ENCODE measurements around the gene CAMKMT. TPM values are rescaled to one million over a fixed set of nuclear protein-coding genes. Genes with fewer than 3 reads are reported as not detected.

The CAMKMT gene
- total and polyA plus RNA-seq, 9 of the 15 experiments (the other 6 are each of a cell fraction or from before 2014, with no cell fraction given) = 1.6 to 15.3 (median 7.4) TPM

DNA sequence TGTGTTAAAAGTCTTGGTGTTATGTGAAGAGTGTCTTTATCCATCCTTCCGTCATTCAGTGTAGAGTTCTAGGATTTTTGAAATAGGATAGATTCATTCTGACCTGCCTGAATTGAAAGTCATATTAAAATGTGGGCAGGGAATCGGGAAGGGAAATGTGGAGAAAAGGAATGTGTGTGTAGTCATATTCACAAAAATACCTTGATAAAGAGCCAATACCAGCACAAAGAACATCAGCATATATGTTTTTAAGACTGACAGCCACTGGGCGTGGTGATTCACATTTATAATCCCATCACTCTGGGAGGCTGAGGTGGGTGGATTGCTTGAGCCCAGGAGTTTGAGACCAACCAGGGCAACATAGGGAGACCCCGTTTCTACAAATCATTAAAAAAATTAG is 188.1 kb downstream of the CAMKMT start:
- Histone ChIP-seq H3K9me3 (replicated peaks; ENCODE audit: control insufficient read depth, insufficient read depth, low read depth, low read length) (no peaks in the 10 kb centered on the region), H3K4me2 (ENCODE audit: insufficient read depth, low read length) (no peak overlapping the region), H3K36me3 (ENCODE audit: control insufficient read depth, insufficient read depth, low read length) (no peaks in the 10 kb centered on the region), H2AFZ (ENCODE audit: low read depth, low read length) (no peak overlapping the region), H4K20me1 (replicated peaks; ENCODE audit: control insufficient read depth, insufficient read depth, low read length) (no peaks in the 10 kb centered on the region), H3K79me2 (ENCODE audit: control insufficient read depth, insufficient read depth, low read length) (no peaks in the 10 kb centered on the region), H3K27ac (ENCODE audit: extremely low read depth, low read depth, low read length) (no peak overlapping the region), H3K9ac (ENCODE audit: insufficient read depth in 1 of 2, low read depth in 2 of 2, low read length in 2 of 2) (no peak overlapping the region), H3K9me1 (ENCODE audit: control insufficient read depth, insufficient read depth, low read length) (no peaks in the 10 kb centered on the region), H3K27me3 (ENCODE audit: control insufficient read depth in 2 of 2, insufficient read depth in 2 of 2, low read length in 2 of 2) (no peaks in the 10 kb centered on the region), H3K4me1 (replicated peaks in 1 of 2; ENCODE audit: control insufficient read depth in 2 of 2, insufficient read depth in 2 of 2, low read length in 2 of 2) (peaks cover 0 to 5% of the 10 kb centered on the region in 2 experiments; a peak in 2 of 5 replicates), H3K4me3 (no peak overlapping the region)
- FAIRE-seq (no peak), DNase-seq (ENCODE audit: extremely low read depth in 1 of 4, low spot score in 3 of 4) (no peak), ATAC-seq (no peak)
- ChIA-PET POLR2A (no interaction called here), CTCF (ENCODE audit: low intra/inter-chr PET ratio) (no interaction called here)
- BruUV-seq (replicated peaks) = no TSS peak
- intact Hi-C loops (cut with micrococcal nuclease) (no loop called here), in situ Hi-C loops (cut with MboI) (no loop called here)
- 65% methylated on average over 4 of the region's 4 CpGs for WGBS (ENCODE audit: insufficient coverage, low coverage, missing lambda C conversion rate)
- TF ChIP-seq ZNF217 (CRISPR knock-in tag; IDR thresholded peaks at IDR 0.05) = no peak
- TF ChIP-seq GTF2A2 (tag; IDR thresholded peaks at IDR 0.05) = no peak
- no peak for TF ChIP-seq MYBL2 (IDR thresholded peaks at IDR 0.05; ENCODE audit: low read depth)
- no peak for TF ChIP-seq MYBL2 (CRISPR knock-in tag; IDR thresholded peaks at IDR 0.05; ENCODE audit: borderline replicate concordance)
- no peak for TF ChIP-seq NRF1 (conservative IDR thresholded peaks at IDR 0.05 in 1 of 2, IDR thresholded peaks at IDR 0.05 in 1 of 2)
- TF ChIP-seq PHF20 (IDR thresholded peaks at IDR 0.05; ENCODE audit: partially characterized antibody) = no peak
- TF ChIP-seq, protein P1, sequence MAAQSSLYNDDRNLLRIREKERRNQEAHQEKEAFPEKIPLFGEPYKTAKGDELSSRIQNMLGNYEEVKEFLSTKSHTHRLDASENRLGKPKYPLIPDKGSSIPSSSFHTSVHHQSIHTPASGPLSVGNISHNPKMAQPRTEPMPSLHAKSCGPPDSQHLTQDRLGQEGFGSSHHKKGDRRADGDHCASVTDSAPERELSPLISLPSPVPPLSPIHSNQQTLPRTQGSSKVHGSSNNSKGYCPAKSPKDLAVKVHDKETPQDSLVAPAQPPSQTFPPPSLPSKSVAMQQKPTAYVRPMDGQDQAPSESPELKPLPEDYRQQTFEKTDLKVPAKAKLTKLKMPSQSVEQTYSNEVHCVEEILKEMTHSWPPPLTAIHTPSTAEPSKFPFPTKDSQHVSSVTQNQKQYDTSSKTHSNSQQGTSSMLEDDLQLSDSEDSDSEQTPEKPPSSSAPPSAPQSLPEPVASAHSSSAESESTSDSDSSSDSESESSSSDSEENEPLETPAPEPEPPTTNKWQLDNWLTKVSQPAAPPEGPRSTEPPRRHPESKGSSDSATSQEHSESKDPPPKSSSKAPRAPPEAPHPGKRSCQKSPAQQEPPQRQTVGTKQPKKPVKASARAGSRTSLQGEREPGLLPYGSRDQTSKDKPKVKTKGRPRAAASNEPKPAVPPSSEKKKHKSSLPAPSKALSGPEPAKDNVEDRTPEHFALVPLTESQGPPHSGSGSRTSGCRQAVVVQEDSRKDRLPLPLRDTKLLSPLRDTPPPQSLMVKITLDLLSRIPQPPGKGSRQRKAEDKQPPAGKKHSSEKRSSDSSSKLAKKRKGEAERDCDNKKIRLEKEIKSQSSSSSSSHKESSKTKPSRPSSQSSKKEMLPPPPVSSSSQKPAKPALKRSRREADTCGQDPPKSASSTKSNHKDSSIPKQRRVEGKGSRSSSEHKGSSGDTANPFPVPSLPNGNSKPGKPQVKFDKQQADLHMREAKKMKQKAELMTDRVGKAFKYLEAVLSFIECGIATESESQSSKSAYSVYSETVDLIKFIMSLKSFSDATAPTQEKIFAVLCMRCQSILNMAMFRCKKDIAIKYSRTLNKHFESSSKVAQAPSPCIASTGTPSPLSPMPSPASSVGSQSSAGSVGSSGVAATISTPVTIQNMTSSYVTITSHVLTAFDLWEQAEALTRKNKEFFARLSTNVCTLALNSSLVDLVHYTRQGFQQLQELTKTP (IDR thresholded peaks at IDR 0.05; ENCODE audit: low read depth in 1 of 2, partially characterized antibody in 2 of 2) = no peak
- TF ChIP-seq FOXM1 (IDR thresholded peaks at IDR 0.05; ENCODE audit: low read depth) = no peak
- TF ChIP-seq FOXM1 (CRISPR knock-in tag; IDR thresholded peaks at IDR 0.05; ENCODE audit: low read depth) = no peak
- no peak for TF ChIP-seq DMBX1 (CRISPR knock-in tag; IDR thresholded peaks at IDR 0.05; ENCODE audit: borderline replicate concordance)
- TF ChIP-seq, protein P2, sequence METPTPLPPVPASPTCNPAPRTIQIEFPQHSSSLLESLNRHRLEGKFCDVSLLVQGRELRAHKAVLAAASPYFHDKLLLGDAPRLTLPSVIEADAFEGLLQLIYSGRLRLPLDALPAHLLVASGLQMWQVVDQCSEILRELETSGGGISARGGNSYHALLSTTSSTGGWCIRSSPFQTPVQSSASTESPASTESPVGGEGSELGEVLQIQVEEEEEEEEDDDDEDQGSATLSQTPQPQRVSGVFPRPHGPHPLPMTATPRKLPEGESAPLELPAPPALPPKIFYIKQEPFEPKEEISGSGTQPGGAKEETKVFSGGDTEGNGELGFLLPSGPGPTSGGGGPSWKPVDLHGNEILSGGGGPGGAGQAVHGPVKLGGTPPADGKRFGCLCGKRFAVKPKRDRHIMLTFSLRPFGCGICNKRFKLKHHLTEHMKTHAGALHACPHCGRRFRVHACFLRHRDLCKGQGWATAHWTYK (CRISPR knock-in tag; IDR thresholded peaks at IDR 0.05) = no peak
- TF ChIP-seq BRD4 (IDR thresholded peaks at IDR 0.05) = no peak
- TF ChIP-seq, protein P3, sequence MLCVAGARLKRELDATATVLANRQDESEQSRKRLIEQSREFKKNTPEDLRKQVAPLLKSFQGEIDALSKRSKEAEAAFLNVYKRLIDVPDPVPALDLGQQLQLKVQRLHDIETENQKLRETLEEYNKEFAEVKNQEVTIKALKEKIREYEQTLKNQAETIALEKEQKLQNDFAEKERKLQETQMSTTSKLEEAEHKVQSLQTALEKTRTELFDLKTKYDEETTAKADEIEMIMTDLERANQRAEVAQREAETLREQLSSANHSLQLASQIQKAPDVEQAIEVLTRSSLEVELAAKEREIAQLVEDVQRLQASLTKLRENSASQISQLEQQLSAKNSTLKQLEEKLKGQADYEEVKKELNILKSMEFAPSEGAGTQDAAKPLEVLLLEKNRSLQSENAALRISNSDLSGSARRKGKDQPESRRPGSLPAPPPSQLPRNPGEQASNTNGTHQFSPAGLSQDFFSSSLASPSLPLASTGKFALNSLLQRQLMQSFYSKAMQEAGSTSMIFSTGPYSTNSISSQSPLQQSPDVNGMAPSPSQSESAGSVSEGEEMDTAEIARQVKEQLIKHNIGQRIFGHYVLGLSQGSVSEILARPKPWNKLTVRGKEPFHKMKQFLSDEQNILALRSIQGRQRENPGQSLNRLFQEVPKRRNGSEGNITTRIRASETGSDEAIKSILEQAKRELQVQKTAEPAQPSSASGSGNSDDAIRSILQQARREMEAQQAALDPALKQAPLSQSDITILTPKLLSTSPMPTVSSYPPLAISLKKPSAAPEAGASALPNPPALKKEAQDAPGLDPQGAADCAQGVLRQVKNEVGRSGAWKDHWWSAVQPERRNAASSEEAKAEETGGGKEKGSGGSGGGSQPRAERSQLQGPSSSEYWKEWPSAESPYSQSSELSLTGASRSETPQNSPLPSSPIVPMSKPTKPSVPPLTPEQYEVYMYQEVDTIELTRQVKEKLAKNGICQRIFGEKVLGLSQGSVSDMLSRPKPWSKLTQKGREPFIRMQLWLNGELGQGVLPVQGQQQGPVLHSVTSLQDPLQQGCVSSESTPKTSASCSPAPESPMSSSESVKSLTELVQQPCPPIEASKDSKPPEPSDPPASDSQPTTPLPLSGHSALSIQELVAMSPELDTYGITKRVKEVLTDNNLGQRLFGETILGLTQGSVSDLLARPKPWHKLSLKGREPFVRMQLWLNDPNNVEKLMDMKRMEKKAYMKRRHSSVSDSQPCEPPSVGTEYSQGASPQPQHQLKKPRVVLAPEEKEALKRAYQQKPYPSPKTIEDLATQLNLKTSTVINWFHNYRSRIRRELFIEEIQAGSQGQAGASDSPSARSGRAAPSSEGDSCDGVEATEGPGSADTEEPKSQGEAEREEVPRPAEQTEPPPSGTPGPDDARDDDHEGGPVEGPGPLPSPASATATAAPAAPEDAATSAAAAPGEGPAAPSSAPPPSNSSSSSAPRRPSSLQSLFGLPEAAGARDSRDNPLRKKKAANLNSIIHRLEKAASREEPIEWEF (CRISPR knock-in tag; IDR thresholded peaks at IDR 0.05) = no peak
